ENCODE data around the gene ANKRD18B. TPM values are rescaled to one million over a fixed set of nuclear protein-coding genes. Genes with fewer than 3 reads are reported as not detected.
A peak's percentile ranks its signal among the peaks of the same experiment; 100 is the strongest.

Gene ANKRD18B
- total and polyA plus RNA-seq, 9 of the 15 experiments (the other 6 are each of a cell fraction or from before 2014, with no cell fraction given): 0.43 to 12.6 (median 1.8) TPM

DNA sequence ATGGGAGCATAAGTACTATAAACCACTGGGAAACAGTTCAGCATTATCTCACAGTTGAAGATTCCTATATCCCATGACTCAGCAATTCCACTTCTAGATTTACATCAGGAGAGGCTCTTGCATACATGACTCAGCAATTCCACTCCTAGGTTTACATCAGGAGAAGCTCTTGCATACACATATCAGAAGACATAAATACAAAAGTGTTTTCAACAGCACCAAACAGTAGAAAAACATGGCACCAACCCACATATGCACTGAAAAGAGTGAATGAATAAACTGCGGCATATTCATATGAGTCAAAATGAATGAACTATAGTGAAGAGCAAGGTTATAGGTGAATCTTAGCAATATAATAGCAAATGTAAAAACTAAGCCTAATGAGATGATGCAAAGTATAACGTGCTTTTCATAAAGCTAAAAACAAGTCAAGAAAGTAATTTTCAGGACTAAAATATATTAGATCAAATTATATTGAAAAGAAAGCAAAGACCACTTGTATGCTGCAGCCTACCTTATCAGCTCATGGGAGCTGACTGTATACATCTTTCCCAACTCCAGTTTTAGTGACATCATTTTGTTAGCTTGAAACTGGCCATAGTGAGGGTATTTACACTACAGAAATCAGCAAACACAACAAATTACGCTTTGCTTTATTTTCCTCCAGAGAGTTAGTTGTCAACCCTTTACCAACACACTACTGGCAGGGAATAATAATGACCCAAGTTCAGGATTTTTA is 95.8 kb downstream of the ANKRD18B start (continued):
- TF ChIP-seq MAFK (IDR thresholded peaks at IDR 0.05; ENCODE audit: low read length) (peak; percentile 99), SUPT5H (IDR thresholded peaks at IDR 0.05) (no peak), ZNF124 (CRISPR knock-in tag; IDR thresholded peaks at IDR 0.05) (no peak), ZNF175 (CRISPR knock-in tag; IDR thresholded peaks at IDR 0.05; ENCODE audit: low read depth) (no peak), MCM2 (IDR thresholded peaks at IDR 0.05; ENCODE audit: low read depth) (no peak), CHD7 (IDR thresholded peaks at IDR 0.05; ENCODE audit: low read depth, low read length) (no peak), BRF1 (IDR thresholded peaks at IDR 0.05; ENCODE audit: borderline replicate concordance, extremely low read depth, insufficient read length) (no peak), SIRT6 (IDR thresholded peaks at IDR 0.05; ENCODE audit: low read depth, low read length) (no peak), FOS (IDR thresholded peaks at IDR 0.05; ENCODE audit: extremely low read depth, insufficient read length) (no peak), SNIP1 (IDR thresholded peaks at IDR 0.05; ENCODE audit: low read depth) (no peak), USF1 (CRISPR knock-in tag; IDR thresholded peaks at IDR 0.05) (no peak), NKRF (IDR thresholded peaks at IDR 0.05; ENCODE audit: borderline replicate concordance) (no peak), ZNF695 (CRISPR knock-in tag; IDR thresholded peaks at IDR 0.05) (no peak)
